Activated T-helper 1 cell treated with anti-CD3 and anti-CD28 coated beads, Interleukin-2, amount 50 U/mL, for 16 hours (primary cell): Measurements from ENCODE around the gene KCNA2.

Experiments
- DNase-seq, 2 donors: peaks; one replicate each; pipeline ENCODE4 v3.0.0-alpha.2; 2020; ENCODE audit warnings: low read depth in 1 of 2, low spot score in 1 of 2

The KCNA2 gene

GRCh38 chr1:110605901-110606656 lies at the start of gene KCNA2:
TSS of gene KCNA2 (minus strand) at chr1:110606358. CDS start at chr1:110604782, 1,576 bp downstream.
- DNase-seq: no peak

GRCh38 chr1:110650609-110651008 lies 44.5 kb upstream of the KCNA2 start:
- no peak for DNase-seq

- no peak for DNase-seq
Measured at GRCh38 chr1:110648417-110648816, 42.3 kb upstream of the KCNA2 start.

GRCh38 chr1:110647254-110647891 lies 41.2 kb upstream of the KCNA2 start:
- no peak for DNase-seq

GRCh38 chr1:110645821-110646735 lies 39.9 kb upstream of the KCNA2 start:
- DNase-seq: no peak

GRCh38 chr1:110645211-110645610 lies 39.1 kb upstream of the KCNA2 start:
- DNase-seq: no peak

- DNase-seq: no peak
Measured at GRCh38 chr1:110643879-110644472, 37.8 kb upstream of the KCNA2 start.

GRCh38 chr1:110639724-110640386 lies 33.7 kb upstream of the KCNA2 start:
- DNase-seq: no peak

GRCh38 chr1:110638556-110638955 lies 32.4 kb upstream of the KCNA2 start:
- no peak for DNase-seq

- no peak for DNase-seq
Measured at GRCh38 chr1:110638058-110638457, 31.9 kb upstream of the KCNA2 start.

- DNase-seq: no peak
Measured at GRCh38 chr1:110637475-110637874, 31.3 kb upstream of the KCNA2 start.

- DNase-seq: no peak
Measured at GRCh38 chr1:110636149-110636935, 30.2 kb upstream of the KCNA2 start.

- DNase-seq: no peak
Measured at GRCh38 chr1:110635434-110635833, 29.3 kb upstream of the KCNA2 start.

- DNase-seq: peak in 1 of 2 donors; percentile 60
Measured at GRCh38 chr1:110634455-110635311, 28.5 kb upstream of the KCNA2 start.

GRCh38 chr1:110634086-110634454 lies 27.9 kb upstream of the KCNA2 start:
- no peak for DNase-seq

GRCh38 chr1:110633646-110634030 lies 27.5 kb upstream of the KCNA2 start:
- no peak for DNase-seq

GRCh38 chr1:110631836-110632620 lies 25.9 kb upstream of the KCNA2 start:
- DNase-seq: no peak
